IMR-90 (cell line): ENCODE data around the gene TXNDC5. TPM values are rescaled to one million over a fixed set of nuclear protein-coding genes. Genes with fewer than 3 reads are reported as not detected.

Source experiments
- ATAC-seq: fragments of 200-7000 bp; cut with Tn5 transposase; 2 replicates; pipeline ENCODE4 v1.9.1; 2020; ENCODE audit warnings: low read depth, mild to moderate bottlenecking, moderate library complexity
- BruUV-seq: library from RNA; stranded (reverse); fragments of 400-500 nt; replicated peaks from 2 replicates; lab custom pipeline; 2021; lab: Mats Ljungman, UMichigan
- CTCF ChIA-PET: fragments of 300-600 bp; formaldehyde crosslinking; extraction: SDS; loops from one replicate; lab custom pipeline; 2021; ENCODE audit warnings: antibody characterized with exemption; lab: Yijun Ruan, JAX
- POLR2A ChIA-PET: fragments of 300-600 bp; sonication (Branson Sonifier 250); formaldehyde crosslinking; loops from one replicate; lab custom pipeline; 2022; ENCODE audit warnings: antibody characterized with exemption; ENCODE audit not compliant: unreplicated experiment; lab: Charles Lee
- DNase-seq: peaks from one replicate; pipeline ENCODE4 v3.0.0; 2013
- H2AFZ ChIP-seq: replicated peaks from 2 replicates; pipeline ENCODE3; 2013; ENCODE audit warnings: low read length, mild to moderate bottlenecking; ENCODE audit not compliant: poor library complexity
- H2AK5ac ChIP-seq: 2 replicates; pipeline ENCODE4 v1.6.1; 2013; ENCODE audit warnings: low read depth, low read length, inconsistent platforms
- H2AK9ac ChIP-seq: replicated peaks from 2 replicates; pipeline ENCODE3; 2013; ENCODE audit warnings: mild to moderate bottlenecking, low read depth, low read length, moderate library complexity; ENCODE audit not compliant: poor library complexity
- H2BK120ac ChIP-seq: 2 replicates; pipeline ENCODE4 v1.6.1; 2013; ENCODE audit warnings: low read depth, low read length, inconsistent platforms
- H2BK15ac ChIP-seq: 3 replicates; pipeline ENCODE4 v1.6.1; 2013; ENCODE audit warnings: low read depth, low read length, inconsistent platforms
- H2BK20ac ChIP-seq: 2 replicates; pipeline ENCODE4 v1.6.1; 2013; ENCODE audit warnings: low read depth, mild to moderate bottlenecking, inconsistent platforms, low read length, moderate library complexity
- H2BK5ac ChIP-seq: 2 replicates; pipeline ENCODE4 v1.6.1; 2013; ENCODE audit warnings: mild to moderate bottlenecking, low read depth, low read length, inconsistent platforms; ENCODE audit not compliant: poor library complexity, severe bottlenecking
- H3K14ac ChIP-seq: replicated peaks from 2 replicates; pipeline ENCODE4 v1.6.1; 2013; ENCODE audit warnings: low read depth, low read length, inconsistent platforms
- H3K18ac ChIP-seq: 2 replicates; pipeline ENCODE4 v1.6.1; 2013; ENCODE audit warnings: low read depth, low read length, control low read depth
- H3K23ac ChIP-seq: 2 replicates; pipeline ENCODE4 v1.6.1; 2013; ENCODE audit warnings: low read depth, low read length, inconsistent platforms
- H3K27ac ChIP-seq: 2 replicates; pipeline ENCODE4 v1.5.1; 2013; ENCODE audit warnings: mild to moderate bottlenecking, control low read depth, low read length; ENCODE audit not compliant: insufficient read depth
- H3K27me3 ChIP-seq: 2 replicates; pipeline ENCODE4 v1.6.1; 2013; ENCODE audit warnings: low read length; ENCODE audit not compliant: control insufficient read depth, insufficient read depth
- H3K36me3 ChIP-seq: 2 replicates; pipeline ENCODE4 v1.6.1; 2013; ENCODE audit warnings: low read length, mixed read lengths; ENCODE audit not compliant: control insufficient read depth, insufficient read depth
- H3K4ac ChIP-seq: 2 replicates; pipeline ENCODE4 v1.6.1; 2013; ENCODE audit warnings: low read depth, low read length, inconsistent platforms
- H3K4me1 ChIP-seq: 2 replicates; pipeline ENCODE4 v1.6.1; 2013; ENCODE audit warnings: low read length, mixed read lengths; ENCODE audit not compliant: control insufficient read depth, insufficient read depth
- H3K4me2 ChIP-seq: 2 replicates; pipeline ENCODE4 v1.6.1; 2013; ENCODE audit warnings: low read depth, mild to moderate bottlenecking, control low read depth, low read length, moderate library complexity
- H3K4me3 ChIP-seq: 2 replicates; pipeline ENCODE4 v1.5.1; 2013; ENCODE audit warnings: low read depth, mild to moderate bottlenecking, control low read depth, low read length, moderate library complexity; ENCODE audit not compliant: insufficient read depth
- H3K56ac ChIP-seq: 2 replicates; pipeline ENCODE4 v1.6.1; 2013; ENCODE audit warnings: low read length, inconsistent platforms; ENCODE audit not compliant: insufficient read depth; ENCODE audit errors: extremely low read depth
- H3K79me1 ChIP-seq, 2 experiments: 2 replicates each; pipeline ENCODE4 v1.6.1; 2013; ENCODE audit warnings: low read length in 2 of 2, inconsistent platforms in 1 of 2, low read depth in 1 of 2
- H3K9ac ChIP-seq: 2 replicates; pipeline ENCODE4 v1.6.1; 2013; ENCODE audit warnings: low read depth, low read length, control low read depth
- H3K9me1 ChIP-seq: 2 replicates; pipeline ENCODE4 v1.6.1; 2013; ENCODE audit warnings: low read length, inconsistent platforms; ENCODE audit not compliant: insufficient read depth
- H3K9me3 ChIP-seq: 2 replicates; pipeline ENCODE4 v1.6.1; 2013; ENCODE audit warnings: low read length; ENCODE audit not compliant: control insufficient read depth, insufficient read depth
- H4K20me1 ChIP-seq: 2 replicates; pipeline ENCODE4 v1.6.1; 2013; ENCODE audit warnings: low read length, inconsistent platforms; ENCODE audit not compliant: insufficient read depth
- H4K5ac ChIP-seq: 2 replicates; pipeline ENCODE4 v1.6.1; 2013; ENCODE audit warnings: mild to moderate bottlenecking, low read depth, low read length, control low read depth
- H4K8ac ChIP-seq, 2 experiments: 2 replicates each; pipeline ENCODE4 v1.6.1; 2013; ENCODE audit warnings: low read depth in 2 of 2, low read length in 2 of 2, control low read depth in 1 of 2, inconsistent platforms in 1 of 2
- H4K91ac ChIP-seq: 2 replicates; pipeline ENCODE4 v1.6.1; 2013; ENCODE audit warnings: low read depth, low read length, inconsistent platforms; ENCODE audit not compliant: insufficient read depth
- BHLHE40 ChIP-seq: fragments of 150-350 bp; IDR thresholded peaks from 2 replicates; pipeline ENCODE4 v1.6.1; 2016; ENCODE audit warnings: mild to moderate bottlenecking, low read depth, low read length
- ELK1 ChIP-seq: fragments of 150-350 bp; IDR thresholded peaks from 2 replicates; pipeline ENCODE4 v1.6.1; 2016; ENCODE audit warnings: low read depth, mild to moderate bottlenecking, low read length, moderate library complexity, borderline replicate concordance
- MAFK ChIP-seq: IDR thresholded peaks from 2 replicates; pipeline ENCODE4 v1.6.1; 2012; ENCODE audit warnings: low read depth, low read length, improper control_type of control experiment
- MXI1 ChIP-seq: IDR thresholded peaks from 2 replicates; pipeline ENCODE4 v1.6.1; 2012; ENCODE audit warnings: low read depth, mild to moderate bottlenecking, low read length, moderate library complexity, borderline replicate concordance
- SMC3 ChIP-seq: fragments of 150-350 bp; IDR thresholded peaks from 2 replicates; pipeline ENCODE4 v1.6.1; 2016; ENCODE audit warnings: low read depth, mild to moderate bottlenecking, antibody characterized with exemption, low read length, moderate library complexity
- WGBS, 2 experiments: methylation state at CpG; one replicate each; pipeline versions ENCODE4 v1.1.5 to v1.1.7; 2013; ENCODE audit warnings: missing lambda C conversion rate in 2 of 2; ENCODE audit not compliant: insufficient read length in 1 of 2; ENCODE audit errors: extremely low coverage in 2 of 2; 5-methylcytosine and 5-hydroxymethylcytosine counted together
- dilution Hi-C: fragments of 300-500 bp; cut with HindIII; formaldehyde crosslinking; loops from one replicate; pipeline ENCODE4 v1.14.3; 2018; ENCODE audit warnings: low sequenced_read_pairs; ENCODE audit not compliant: unreplicated experiment
- in situ Hi-C: fragments of 300-500 bp; cut with MboI; formaldehyde crosslinking; loops from 3 replicates; pipeline ENCODE4 v1.14.3; 2019; ENCODE audit warnings: low sequenced_read_pairs, inconsistent platforms, mixed read lengths
- intact Hi-C: fragments of 100-400 bp; cut with micrococcal nuclease; formaldehyde crosslinking; loops from 2 replicates; pipeline ENCODE4 v1.10.0; 2022
- polyA plus RNA-seq, 3 experiments: library from polyadenylated mRNA; depleted of rRNA; stranded (reverse); fragments of >200 nt; gene quantifications; 2 replicates each; pipeline ENCODE4 v1.2.3, GENCODE V29; 2012; ENCODE audit warnings: low replicate concordance in 1 of 3
- total RNA-seq: library from RNA; depleted of rRNA; stranded (reverse); fragments of >200 nt; gene quantifications from 2 replicates; pipeline ENCODE4 v1.2.3, GENCODE V29; 2012

TXNDC5 gene
- total and polyA plus RNA-seq, 2 of the 4 experiments (the other 2 are of a cell fraction): 274 to 439 TPM

- H4K8ac ChIP-seq: no peak overlapping the region
- H2BK15ac ChIP-seq: no peak overlapping the region
- H3K9me3 ChIP-seq: no peaks in the 10 kb centered on the region
- H4K5ac ChIP-seq: no peak overlapping the region
- H4K91ac ChIP-seq: no peak overlapping the region
- H3K9ac ChIP-seq: no peak overlapping the region
- intact Hi-C loops (no loop called here), dilution Hi-C loops (no loop called here), in situ Hi-C loops (no loop called here)
- ChIA-PET CTCF (no interaction called here), POLR2A (no interaction called here)
- H3K4me1 ChIP-seq: no peaks in the 10 kb centered on the region
- H3K4me2 ChIP-seq: no peak overlapping the region
- no peaks in the 10 kb centered on the region for H3K36me3 ChIP-seq
- H3K9me1 ChIP-seq: no peaks in the 10 kb centered on the region
- no peaks in the 10 kb centered on the region for H3K79me1 ChIP-seq
- H3K14ac ChIP-seq: no peak overlapping the region
- no peak overlapping the region for H2BK120ac ChIP-seq
- no peak overlapping the region for H3K4ac ChIP-seq
- H2AK9ac ChIP-seq: no peak overlapping the region
- H3K27ac ChIP-seq: no peak overlapping the region
- H4K20me1 ChIP-seq: no peaks in the 10 kb centered on the region
- H3K4me3 ChIP-seq: no peak overlapping the region
- no peak overlapping the region for H2AK5ac ChIP-seq
- no peak overlapping the region for H2AFZ ChIP-seq
- ATAC-seq (no peak), DNase-seq (no peak)
- peaks cover 7% of the 10 kb centered on the region for H3K27me3 ChIP-seq
- BruUV-seq: no TSS peak
- H3K23ac ChIP-seq: no peak overlapping the region
- H3K56ac ChIP-seq: no peak overlapping the region
- H2BK5ac ChIP-seq: no peak overlapping the region
- H3K18ac ChIP-seq: no peak overlapping the region
- no CpG with 5 or more reads among the region's 2 CpGs for WGBS, 2 experiments
- H2BK20ac ChIP-seq: no peak overlapping the region
- TF ChIP-seq ELK1 (no peak), MXI1 (no peak), BHLHE40 (no peak), SMC3 (no peak), MAFK (0 out of 2 replicates have a peak, but pooled peaks have one; percentile 19)
Observed at GRCh38 chr6:7932625-7933024, 22.0 kb upstream of the TXNDC5 start.
